Smooth muscle cell (in vitro differentiated cells): ENCODE measurements around the gene CELF5. TPM values are rescaled to one million over a fixed set of nuclear protein-coding genes. Genes with fewer than 3 reads are reported as not detected.
"Not testable (repeated sequence)": the region's sequence is repeated elsewhere in the genome, so short reads cannot be mapped to it uniquely, and the experiment has no call there.

Experiments used
- DNase-seq: peaks from one replicate; lab custom pipeline; 2025; ENCODE audit not compliant: unreplicated experiment; lab: John Stamatoyannopoulos, UW
- H2AFZ ChIP-seq: fragments of 200-600 bp; sonication (generic); 2 replicates; pipeline ENCODE4 v1.6.0; 2016; ENCODE audit warnings: antibody characterized with exemption, low read depth, mild to moderate bottlenecking
- H3F3A ChIP-seq: fragments of 200-600 bp; sonication (generic); 2 replicates; pipeline ENCODE4 v1.6.0; 2017; ENCODE audit warnings: antibody characterized with exemption, low read depth
- H3K27ac ChIP-seq: fragments of 200-600 bp; sonication (generic); 2 replicates; pipeline ENCODE4 v1.5.1; 2016; ENCODE audit warnings: low read depth, mild to moderate bottlenecking
- H3K27me3 ChIP-seq: fragments of 200-600 bp; sonication (generic); 2 replicates; pipeline ENCODE4 v1.6.1; 2016; ENCODE audit warnings: low read depth, mild to moderate bottlenecking
- H3K36me3 ChIP-seq: fragments of 200-600 bp; sonication (generic); 2 replicates; pipeline ENCODE4 v1.5.1; 2016; ENCODE audit warnings: low read depth
- H3K4me1 ChIP-seq: fragments of 200-600 bp; sonication (generic); 2 replicates; pipeline ENCODE4 v1.5.1; 2016; ENCODE audit warnings: low read depth
- H3K4me2 ChIP-seq: fragments of 200-600 bp; sonication (generic); 2 replicates; pipeline ENCODE4 v1.6.0; 2016; ENCODE audit warnings: mild to moderate bottlenecking
- H3K4me3 ChIP-seq: fragments of 200-600 bp; sonication (generic); 2 replicates; pipeline ENCODE4 v1.5.1; 2016; ENCODE audit warnings: mild to moderate bottlenecking
- H3K79me2 ChIP-seq: fragments of 200-600 bp; sonication (generic); 2 replicates; pipeline ENCODE4 v1.6.0; 2016; ENCODE audit warnings: low read depth, mild to moderate bottlenecking
- H3K9ac ChIP-seq: fragments of 200-600 bp; sonication (generic); 2 replicates; pipeline ENCODE4 v1.6.0; 2016; ENCODE audit warnings: low read depth
- H3K9me3 ChIP-seq: fragments of 200-600 bp; sonication (generic); replicated peaks from 2 replicates; pipeline ENCODE4 v1.5.1; 2016; ENCODE audit warnings: low read depth
- H4K20me1 ChIP-seq: fragments of 200-600 bp; sonication (generic); 2 replicates; pipeline ENCODE4 v1.6.0; 2016; ENCODE audit warnings: low read depth
- WGBS: methylation state at CpG from one replicate; pipeline ENCODE4 v1.1.7; 2016; ENCODE audit warnings: low lambda C conversion rate; 5-methylcytosine and 5-hydroxymethylcytosine counted together
- polyA plus RNA-seq: library from polyadenylated mRNA; unstranded; fragments of >200 nt; fragmentation: Nextera tagmentation; extraction: Ambion mirVana; gene quantifications from 2 replicates; pipeline ENCODE4 v1.2.1, GENCODE V29; 2016
- total RNA-seq: library from RNA; depleted of rRNA; stranded (reverse); fragments of >200 nt; gene quantifications from 2 replicates; pipeline ENCODE4 v1.2.3, GENCODE V29; 2014
- TF ChIP-seq, protein P1 (sequence below): fragments of 200-600 bp; sonication (generic); IDR thresholded peaks from 2 replicates; pipeline ENCODE4 v1.5.1; 2017; ENCODE audit warnings: borderline replicate concordance, mild to moderate bottlenecking, antibody characterized with exemption; ENCODE audit not compliant: insufficient read depth, poor library complexity, severe bottlenecking

CELF5 gene
- total and polyA plus RNA-seq, 2 experiments from 2014 or later = 0.18 TPM; not detected in 1

- Histone ChIP-seq H3K4me3 (no peak overlapping the region), H3K4me1 (no peaks in the 10 kb centered on the region), H4K20me1 (no peaks in the 10 kb centered on the region), H3K79me2 (no peaks in the 10 kb centered on the region), H3K27me3 (no peaks in the 10 kb centered on the region), H3K27ac (no peak overlapping the region), H3K4me2 (no peak overlapping the region), H3K9me3 (no peaks in the 10 kb centered on the region), H3K9ac (no peak overlapping the region), H3F3A (no peaks in the 10 kb centered on the region), H3K36me3 (no peaks in the 10 kb centered on the region), H2AFZ (no peak overlapping the region)
- no peak for DNase-seq
- 76% methylated on average over 10 of the region's 12 CpGs for WGBS
- TF ChIP-seq, protein P1, sequence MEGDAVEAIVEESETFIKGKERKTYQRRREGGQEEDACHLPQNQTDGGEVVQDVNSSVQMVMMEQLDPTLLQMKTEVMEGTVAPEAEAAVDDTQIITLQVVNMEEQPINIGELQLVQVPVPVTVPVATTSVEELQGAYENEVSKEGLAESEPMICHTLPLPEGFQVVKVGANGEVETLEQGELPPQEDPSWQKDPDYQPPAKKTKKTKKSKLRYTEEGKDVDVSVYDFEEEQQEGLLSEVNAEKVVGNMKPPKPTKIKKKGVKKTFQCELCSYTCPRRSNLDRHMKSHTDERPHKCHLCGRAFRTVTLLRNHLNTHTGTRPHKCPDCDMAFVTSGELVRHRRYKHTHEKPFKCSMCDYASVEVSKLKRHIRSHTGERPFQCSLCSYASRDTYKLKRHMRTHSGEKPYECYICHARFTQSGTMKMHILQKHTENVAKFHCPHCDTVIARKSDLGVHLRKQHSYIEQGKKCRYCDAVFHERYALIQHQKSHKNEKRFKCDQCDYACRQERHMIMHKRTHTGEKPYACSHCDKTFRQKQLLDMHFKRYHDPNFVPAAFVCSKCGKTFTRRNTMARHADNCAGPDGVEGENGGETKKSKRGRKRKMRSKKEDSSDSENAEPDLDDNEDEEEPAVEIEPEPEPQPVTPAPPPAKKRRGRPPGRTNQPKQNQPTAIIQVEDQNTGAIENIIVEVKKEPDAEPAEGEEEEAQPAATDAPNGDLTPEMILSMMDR = no peak
These were observed 114.2 kb downstream of the CELF5 start for GRCh38 chr19:3338541-3339181.

GRCh38 chr19:3340340-3340739, 115.9 kb downstream of the CELF5 start:
- H3K27me3 ChIP-seq = no peaks in the 10 kb centered on the region
- TF ChIP-seq, protein P1 = no peak
- DNase-seq = no peak
- 94% methylated on average over 11 of the region's 11 CpGs for WGBS
- H3K4me3 ChIP-seq = no peak overlapping the region
- H3K4me2 ChIP-seq = no peak overlapping the region
- no peaks in the 10 kb centered on the region for H3K79me2 ChIP-seq
- no peak overlapping the region for H3K9ac ChIP-seq
- H3K4me1 ChIP-seq = no peaks in the 10 kb centered on the region
- no peak overlapping the region for H2AFZ ChIP-seq
- no peaks in the 10 kb centered on the region for H3K9me3 ChIP-seq
- no peaks in the 10 kb centered on the region for H3K36me3 ChIP-seq
- no peak overlapping the region for H3K27ac ChIP-seq
- no peaks in the 10 kb centered on the region for H4K20me1 ChIP-seq
- H3F3A ChIP-seq = no peaks in the 10 kb centered on the region

DNA sequence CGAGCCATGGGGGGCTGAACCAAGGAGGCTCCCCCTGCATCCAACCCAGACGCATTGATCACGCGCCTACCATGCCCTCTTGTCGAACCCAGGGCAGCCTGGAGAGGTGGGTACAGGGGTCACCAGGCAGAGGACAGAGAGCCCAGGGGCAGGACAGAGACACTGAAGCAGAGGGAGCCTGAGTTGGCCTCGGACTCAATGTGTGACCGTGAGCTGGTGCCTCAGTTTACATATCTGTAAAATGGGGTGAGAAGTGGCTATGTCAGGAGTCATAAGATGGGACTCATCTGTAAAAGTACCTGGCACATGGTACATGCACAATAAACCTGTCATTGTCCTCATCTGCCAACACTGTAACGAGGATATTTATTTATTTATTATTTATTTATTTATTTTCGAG, 117.8 kb downstream of the CELF5 start:
- no peak overlapping the region for H2AFZ ChIP-seq
- H3K36me3 ChIP-seq = no peaks in the 10 kb centered on the region
- H3K27ac ChIP-seq = no peak overlapping the region
- H3K9me3 ChIP-seq = no peaks in the 10 kb centered on the region
- no peaks in the 10 kb centered on the region for H3K4me1 ChIP-seq
- DNase-seq = no peak
- no peak overlapping the region for H3K4me3 ChIP-seq
- H4K20me1 ChIP-seq = no peaks in the 10 kb centered on the region
- H3K27me3 ChIP-seq = peaks cover 2% of the 10 kb centered on the region
- H3K9ac ChIP-seq = no peak overlapping the region
- TF ChIP-seq, protein P1 = no peak
- H3K79me2 ChIP-seq = no peaks in the 10 kb centered on the region
- H3K4me2 ChIP-seq = no peak overlapping the region
- 86% methylated on average over 9 of the region's 9 CpGs for WGBS
- H3F3A ChIP-seq = no peaks in the 10 kb centered on the region

DNA sequence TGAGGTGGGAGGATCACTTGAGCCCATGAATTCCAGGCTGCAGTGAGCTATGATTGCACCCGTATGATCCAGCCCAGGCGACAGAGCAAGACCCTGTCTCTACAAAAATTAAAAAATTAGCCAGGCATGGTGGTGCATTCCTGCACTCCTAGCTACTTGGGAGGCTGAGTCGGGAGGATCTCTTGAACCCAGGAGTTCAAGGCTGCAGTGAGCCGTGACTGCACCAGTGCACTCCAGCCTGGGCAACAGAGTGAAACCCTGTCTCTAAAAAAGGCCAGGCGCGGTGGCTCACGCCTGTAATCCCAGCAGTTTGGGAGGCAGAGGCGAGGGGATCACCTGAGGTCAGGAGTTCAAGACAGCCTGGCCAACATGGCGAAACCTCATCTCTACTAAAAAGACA, 118.5 kb downstream of the CELF5 start:
- H3K9ac ChIP-seq, DNase-seq, H3K4me2 ChIP-seq, H3K36me3 ChIP-seq, H4K20me1 ChIP-seq, H3F3A ChIP-seq, H3K9me3 ChIP-seq, H3K79me2 ChIP-seq, H3K4me1 ChIP-seq, H3K27me3 ChIP-seq, H3K4me3 ChIP-seq, H3K27ac ChIP-seq, H2AFZ ChIP-seq: not testable (repeated sequence)
- WGBS = 90% methylated on average over 9 of the region's 9 CpGs
